ENCODE results near the gene RNF213. TPM values are rescaled to one million over a fixed set of nuclear protein-coding genes. Genes with fewer than 3 reads are reported as not detected.

RNF213 gene
- total RNA-seq, 1 donor from 2014 or later: 25.6 TPM

DNA sequence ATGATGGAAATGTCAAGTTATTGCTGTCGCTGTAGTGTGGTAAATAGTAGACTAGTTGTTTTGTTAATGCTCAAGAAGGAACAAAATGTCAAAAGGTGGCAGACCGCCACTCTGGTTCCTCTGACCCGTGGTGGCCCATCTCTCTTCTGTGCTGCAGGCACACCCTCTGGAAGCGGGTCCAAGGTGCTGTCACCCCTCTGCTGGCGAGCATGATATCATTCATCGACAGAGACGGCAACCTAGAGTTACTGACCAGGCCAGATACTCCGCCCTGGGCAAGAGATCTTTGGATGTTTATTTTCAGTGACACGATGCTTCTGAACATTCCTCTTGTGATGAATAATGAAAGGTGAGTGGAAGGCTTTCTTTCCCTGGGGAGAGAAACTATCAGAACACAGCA lies 97.5 kb downstream of the RNF213 start:
- intact Hi-C loops (cut with micrococcal nuclease): no loop called here
- no peaks in the 10 kb centered on the region for H3K27me3 ChIP-seq (ENCODE audit: low read depth)
- H3K4me1 ChIP-seq: peaks cover 9% of the 10 kb centered on the region
- TF ChIP-seq, protein P1, sequence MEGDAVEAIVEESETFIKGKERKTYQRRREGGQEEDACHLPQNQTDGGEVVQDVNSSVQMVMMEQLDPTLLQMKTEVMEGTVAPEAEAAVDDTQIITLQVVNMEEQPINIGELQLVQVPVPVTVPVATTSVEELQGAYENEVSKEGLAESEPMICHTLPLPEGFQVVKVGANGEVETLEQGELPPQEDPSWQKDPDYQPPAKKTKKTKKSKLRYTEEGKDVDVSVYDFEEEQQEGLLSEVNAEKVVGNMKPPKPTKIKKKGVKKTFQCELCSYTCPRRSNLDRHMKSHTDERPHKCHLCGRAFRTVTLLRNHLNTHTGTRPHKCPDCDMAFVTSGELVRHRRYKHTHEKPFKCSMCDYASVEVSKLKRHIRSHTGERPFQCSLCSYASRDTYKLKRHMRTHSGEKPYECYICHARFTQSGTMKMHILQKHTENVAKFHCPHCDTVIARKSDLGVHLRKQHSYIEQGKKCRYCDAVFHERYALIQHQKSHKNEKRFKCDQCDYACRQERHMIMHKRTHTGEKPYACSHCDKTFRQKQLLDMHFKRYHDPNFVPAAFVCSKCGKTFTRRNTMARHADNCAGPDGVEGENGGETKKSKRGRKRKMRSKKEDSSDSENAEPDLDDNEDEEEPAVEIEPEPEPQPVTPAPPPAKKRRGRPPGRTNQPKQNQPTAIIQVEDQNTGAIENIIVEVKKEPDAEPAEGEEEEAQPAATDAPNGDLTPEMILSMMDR (IDR thresholded peaks at IDR 0.05; ENCODE audit: borderline replicate concordance): no peak
- DNase-seq: no peak
- H3K9me3 ChIP-seq (replicated peaks): no peaks in the 10 kb centered on the region
- H3K4me3 ChIP-seq: no peak overlapping the region
- H3K27ac ChIP-seq (replicated peaks): no peak overlapping the region
- H3K36me3 ChIP-seq: peaks cover 90% of the 10 kb centered on the region

DNA sequence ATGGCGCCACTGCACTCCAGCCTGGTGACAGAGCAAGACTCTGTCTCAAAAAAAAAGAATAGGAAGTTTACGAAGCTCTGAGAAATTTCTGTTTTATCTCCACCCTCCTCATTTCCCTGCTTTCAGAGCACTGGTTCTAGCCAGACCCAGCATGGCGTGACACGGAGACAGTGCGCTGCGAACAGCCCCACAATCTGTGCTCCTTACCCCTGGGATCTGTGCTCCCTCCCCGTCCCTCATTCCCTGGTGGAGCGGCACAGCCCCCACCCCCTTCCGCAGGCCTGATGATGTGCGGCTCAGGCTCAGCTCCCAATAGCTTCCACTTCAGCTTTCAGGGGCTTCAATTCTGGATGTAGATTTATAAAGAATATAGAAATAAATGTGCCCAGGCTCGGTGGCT lies 98.2 kb downstream of the RNF213 start:
- Histone ChIP-seq H3K36me3 (peaks cover 90% of the 10 kb centered on the region), H3K27ac (replicated peaks) (no peak overlapping the region), H3K27me3 (ENCODE audit: low read depth) (no peaks in the 10 kb centered on the region), H3K4me1 (peaks cover 14% of the 10 kb centered on the region), H3K9me3 (replicated peaks) (no peaks in the 10 kb centered on the region), H3K4me3 (no peak overlapping the region)
- intact Hi-C loops (cut with micrococcal nuclease): no loop called here
- TF ChIP-seq, protein P1 (IDR thresholded peaks at IDR 0.05; ENCODE audit: borderline replicate concordance): no peak
- DNase-seq: no peak

DNA sequence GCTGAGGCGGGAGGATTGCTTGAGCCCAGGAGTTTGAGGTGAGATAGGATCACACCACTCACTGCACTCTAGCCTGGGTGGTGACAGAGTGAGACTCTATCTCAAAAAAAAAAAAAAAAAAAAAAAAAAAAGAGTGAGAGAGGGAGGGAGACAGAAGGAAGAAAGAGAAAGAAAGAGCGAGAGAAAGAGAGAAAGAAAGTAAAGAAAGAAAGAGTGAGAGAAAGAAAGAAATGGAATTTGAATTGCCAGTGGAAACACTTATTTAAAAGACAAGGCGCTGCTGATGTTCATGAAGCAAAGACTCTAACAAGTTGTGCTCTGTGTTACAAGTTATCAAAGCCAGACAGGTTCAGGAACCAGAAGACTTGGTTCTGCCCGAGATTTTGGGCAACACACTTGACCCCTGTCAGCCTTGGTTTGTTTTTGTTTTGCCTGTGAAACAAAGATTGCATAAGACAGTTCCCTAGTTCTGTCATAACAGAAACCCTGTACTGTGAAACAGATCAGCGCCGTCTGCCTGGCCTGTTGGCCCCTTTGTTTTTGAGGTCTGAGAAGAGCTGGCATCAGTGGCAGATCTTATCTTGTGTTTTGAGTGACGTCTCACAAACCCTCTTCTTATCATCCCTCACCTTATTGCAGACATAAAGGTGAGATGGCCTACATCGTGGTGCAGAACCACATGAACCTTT lies 98.9 kb downstream of the RNF213 start:
- H3K9me3 ChIP-seq (replicated peaks): no peaks in the 10 kb centered on the region
- H3K4me3 ChIP-seq: no peak overlapping the region
- TF ChIP-seq, protein P1 (IDR thresholded peaks at IDR 0.05; ENCODE audit: borderline replicate concordance): no peak
- intact Hi-C loops (cut with micrococcal nuclease): no loop called here
- peaks cover 14% of the 10 kb centered on the region for H3K4me1 ChIP-seq
- no peaks in the 10 kb centered on the region for H3K27me3 ChIP-seq (ENCODE audit: low read depth)
- DNase-seq: no peak
- H3K27ac ChIP-seq (replicated peaks): no peak overlapping the region
- H3K36me3 ChIP-seq: peaks cover 90% of the 10 kb centered on the region

DNA sequence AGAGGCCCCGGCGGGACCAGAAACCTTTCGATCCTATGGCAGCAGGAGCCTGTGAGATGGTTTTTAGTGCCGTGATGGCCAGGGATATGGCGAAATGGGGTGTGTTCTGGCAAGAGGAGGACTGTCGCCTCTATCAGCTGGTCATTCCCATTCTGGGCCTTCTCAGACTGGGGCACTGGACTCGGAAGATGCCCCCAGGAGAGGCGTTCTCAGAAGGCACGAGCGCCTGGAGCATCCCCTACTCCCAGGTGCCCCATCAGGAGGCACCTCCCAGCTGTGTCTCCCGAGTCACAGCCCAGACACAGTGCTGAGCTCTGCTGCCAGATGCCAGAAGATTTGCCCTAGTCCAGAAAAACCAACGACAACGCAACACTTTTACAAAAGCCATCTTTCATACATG lies 99.7 kb downstream of the RNF213 start:
- intact Hi-C loops (cut with micrococcal nuclease): no loop called here
- TF ChIP-seq, protein P1 (IDR thresholded peaks at IDR 0.05; ENCODE audit: borderline replicate concordance): no peak
- Histone ChIP-seq H3K27me3 (ENCODE audit: low read depth) (no peaks in the 10 kb centered on the region), H3K9me3 (replicated peaks) (no peaks in the 10 kb centered on the region), H3K4me3 (no peak overlapping the region), H3K27ac (replicated peaks) (no peak overlapping the region), H3K4me1 (peaks cover 14% of the 10 kb centered on the region), H3K36me3 (peaks cover 92% of the 10 kb centered on the region)
- DNase-seq: no peak

DNA sequence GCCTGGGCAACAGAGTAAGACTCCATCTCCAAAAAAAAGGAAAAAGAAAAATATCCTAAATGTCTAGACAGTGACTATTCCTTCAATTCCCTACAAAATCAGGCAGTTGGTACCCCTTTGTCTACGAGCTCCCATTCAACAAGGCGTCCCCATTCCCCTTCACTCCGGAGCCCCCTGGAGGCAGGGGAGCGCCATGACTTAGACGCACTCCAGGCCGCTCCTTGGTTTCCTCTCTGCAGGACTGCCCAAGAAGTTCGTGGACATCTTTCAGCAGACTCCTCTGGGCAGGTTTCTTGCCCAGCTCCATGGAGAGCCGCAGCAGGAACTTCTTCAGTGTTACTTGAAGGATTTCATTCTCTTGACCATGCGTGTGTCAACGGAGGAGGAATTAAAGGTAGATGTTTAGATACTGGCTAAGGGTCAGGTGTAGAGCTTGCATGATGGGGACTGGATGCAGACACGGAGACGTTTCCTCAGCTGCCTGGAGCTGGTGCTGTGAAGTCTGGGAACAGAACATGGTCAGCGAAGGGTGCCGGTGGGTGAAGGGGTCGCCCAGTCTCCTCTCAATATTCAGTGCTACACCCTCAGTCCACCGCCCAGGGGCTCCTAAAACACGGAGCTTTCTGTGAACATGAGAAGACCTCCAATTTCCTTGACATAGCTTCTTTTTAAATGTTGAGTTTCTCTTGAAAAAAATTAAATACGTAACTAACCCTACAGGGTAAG lies 101.0 kb downstream of the RNF213 start:
- TF ChIP-seq, protein P1 (IDR thresholded peaks at IDR 0.05; ENCODE audit: borderline replicate concordance): peak; percentile 36
- H3K36me3 ChIP-seq: peaks cover 95% of the 10 kb centered on the region
- H3K27ac ChIP-seq (replicated peaks): no peak overlapping the region
- peaks cover 14% of the 10 kb centered on the region for H3K4me1 ChIP-seq
- no peak for DNase-seq
- H3K9me3 ChIP-seq (replicated peaks): no peaks in the 10 kb centered on the region
- no peak overlapping the region for H3K4me3 ChIP-seq
- no peaks in the 10 kb centered on the region for H3K27me3 ChIP-seq (ENCODE audit: low read depth)
- intact Hi-C loops (cut with micrococcal nuclease): no loop called here

Measured in left ventricle myocardium inferior (tissue), 1 donor.